Fibroblast of lung (primary cell): Measurements from ENCODE around the gene WIPF2.
"Not testable (repeated sequence)": the region's sequence is repeated elsewhere in the genome, so short reads cannot be mapped to it uniquely, and the experiment has no call there.

Experiments
- EZH2 ChIP-seq: IDR thresholded peaks from 2 replicates; pipeline ENCODE4 v1.5.1; 2012; ENCODE audit warnings: low read length, control low read depth, mild to moderate bottlenecking; ENCODE audit errors: missing control alignments
- TF ChIP-seq, protein P1 (sequence below), 2 donors: IDR thresholded peaks in 1 of 2; conservative IDR thresholded peaks in 1 of 2; 1 replicate in 1 of 2; 2 replicates in 1 of 2; pipeline ENCODE4 v1.5.1; 2011 to 2012; ENCODE audit warnings: low read length in 2 of 2, control low read depth in 1 of 2, inconsistent platforms in 1 of 2, low read depth in 1 of 2, mild to moderate bottlenecking in 1 of 2

- TF ChIP-seq EZH2: not testable (repeated sequence)
- TF ChIP-seq, protein P1, sequence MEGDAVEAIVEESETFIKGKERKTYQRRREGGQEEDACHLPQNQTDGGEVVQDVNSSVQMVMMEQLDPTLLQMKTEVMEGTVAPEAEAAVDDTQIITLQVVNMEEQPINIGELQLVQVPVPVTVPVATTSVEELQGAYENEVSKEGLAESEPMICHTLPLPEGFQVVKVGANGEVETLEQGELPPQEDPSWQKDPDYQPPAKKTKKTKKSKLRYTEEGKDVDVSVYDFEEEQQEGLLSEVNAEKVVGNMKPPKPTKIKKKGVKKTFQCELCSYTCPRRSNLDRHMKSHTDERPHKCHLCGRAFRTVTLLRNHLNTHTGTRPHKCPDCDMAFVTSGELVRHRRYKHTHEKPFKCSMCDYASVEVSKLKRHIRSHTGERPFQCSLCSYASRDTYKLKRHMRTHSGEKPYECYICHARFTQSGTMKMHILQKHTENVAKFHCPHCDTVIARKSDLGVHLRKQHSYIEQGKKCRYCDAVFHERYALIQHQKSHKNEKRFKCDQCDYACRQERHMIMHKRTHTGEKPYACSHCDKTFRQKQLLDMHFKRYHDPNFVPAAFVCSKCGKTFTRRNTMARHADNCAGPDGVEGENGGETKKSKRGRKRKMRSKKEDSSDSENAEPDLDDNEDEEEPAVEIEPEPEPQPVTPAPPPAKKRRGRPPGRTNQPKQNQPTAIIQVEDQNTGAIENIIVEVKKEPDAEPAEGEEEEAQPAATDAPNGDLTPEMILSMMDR (conservative IDR thresholded peaks at IDR 0.05 in 1 of 2, IDR thresholded peaks at IDR 0.05 in 1 of 2; ENCODE audit: low read depth in 1 of 2, low read length in 2 of 2): not testable (repeated sequence)
Observed at GRCh38 chr17:40304866-40305265, 85.8 kb downstream of the WIPF2 start.
